Spleen (tissue), 11 donors: Measurements from ENCODE around the gene TEX35. TPM values are rescaled to one million over a fixed set of nuclear protein-coding genes. Genes with fewer than 3 reads are reported as not detected.

Experiments used
- DNase-seq: peaks from one replicate; pipeline ENCODE4 v3.0.0-alpha.2; 2020
- H3K27ac ChIP-seq, 8 donors: fragments of 200-600 bp; sonication (generic) in 7 of 8; 1 replicate in 4 of 8; 2 replicates in 4 of 8; pipeline versions ENCODE4 v1.5.0 to v1.8.0; 2016 to 2021; ENCODE audit warnings: inconsistent platforms in 4 of 8, mild to moderate bottlenecking in 4 of 8, moderate library complexity in 1 of 8
- H3K27me3 ChIP-seq, 7 donors: fragments of 200-600 bp; sonication (generic) in 6 of 7; replicated peaks in 1 of 7; 1 replicate in 4 of 7; 2 replicates in 3 of 7; pipeline versions ENCODE4 v1.5.0 to v1.8.0; 2016 to 2021; ENCODE audit warnings: inconsistent platforms in 3 of 7, mild to moderate bottlenecking in 1 of 7
- H3K36me3 ChIP-seq, 6 donors: fragments of 200-600 bp; sonication (generic) in 5 of 6; 1 replicate in 4 of 6; 2 replicates in 2 of 6; pipeline versions ENCODE4 v1.5.0 to v1.8.0; 2016 to 2021; ENCODE audit warnings: inconsistent platforms in 2 of 6
- H3K4me1 ChIP-seq, 6 donors: fragments of 200-600 bp; sonication (generic) in 5 of 6; 1 replicate in 3 of 6; 2 replicates in 3 of 6; pipeline versions ENCODE4 v1.5.0 to v1.8.0; 2016 to 2021; ENCODE audit warnings: inconsistent platforms in 3 of 6
- H3K4me3 ChIP-seq, 8 donors: fragments of 200-600 bp; sonication (generic) in 7 of 8; 1 replicate in 4 of 8; 2 replicates in 4 of 8; pipeline versions ENCODE4 v1.5.0 to v1.8.0; 2016 to 2021; ENCODE audit warnings: inconsistent platforms in 4 of 8, mild to moderate bottlenecking in 4 of 8, moderate library complexity in 2 of 8
- H3K9me3 ChIP-seq, 8 donors: fragments of 200-600 bp; sonication (generic) in 7 of 8; 1 replicate in 4 of 8; 2 replicates in 4 of 8; pipeline versions ENCODE4 v1.5.0 to v1.8.0; 2016 to 2021; ENCODE audit warnings: inconsistent platforms in 4 of 8
- CTCF ChIP-seq, 11 experiments: fragments of 200-600 bp in 7 of 11; fragments of 450-650 bp in 4 of 11; sonication (generic) in 4 of 11; IDR thresholded peaks in 8 of 11; conservative IDR thresholded peaks in 3 of 11; 1 replicate in 7 of 11; 2 replicates in 4 of 11; pipeline versions ENCODE4 v1.4.0 to v1.8.0; 2016 to 2021; ENCODE audit warnings: antibody characterized with exemption in 11 of 11, inconsistent platforms in 4 of 11, mild to moderate bottlenecking in 1 of 11
- POLR2A ChIP-seq, 3 donors: fragments of 450-650 bp; IDR thresholded peaks; one replicate each; pipeline ENCODE4 v1.5.1; 2017; ENCODE audit warnings: antibody characterized with exemption in 3 of 3, mild to moderate bottlenecking in 1 of 3
- POLR2AphosphoS5 ChIP-seq, 3 donors: sonication (generic); formaldehyde crosslinking; IDR thresholded peaks; one replicate each; pipeline ENCODE4 v1.5.1; 2017; ENCODE audit warnings: antibody characterized with exemption in 3 of 3
- WGBS, 5 donors: extraction: QIAGEN DNeasy Blood & Tissue Kit in 3 of 5; methylation state at CpG; one replicate each; pipeline versions ENCODE4 v1.1.5 to v1.1.7; 2013 to 2018; 5-methylcytosine and 5-hydroxymethylcytosine counted together
- intact Hi-C: fragments of 100-400 bp; cut with DNase I; formaldehyde crosslinking; loops from one replicate; pipeline ENCODE4 v1.15.0; 2023; ENCODE audit warnings: low total_unique reads
- polyA plus RNA-seq, 3 donors: library from polyadenylated mRNA; stranded (reverse); fragments of 200-250 nt; gene quantifications; one replicate each; pipeline ENCODE4 v1.2.1, GENCODE V29; 2013
- total RNA-seq, 7 donors: library from RNA; depleted of rRNA in 3 of 7; stranded (reverse); fragments of >200 nt in 3 of 7; fragmentation: NEBNext Ultra II Directional in 4 of 7; extraction: Animal tissue kit (Norgen Biotek cat#: 25700) in 4 of 7; gene quantifications; one replicate each; pipeline versions ENCODE4 v1.1.0 to v1.2.1, GENCODE V29; 2016 to 2021
- donor health status: healthy with polysubstance abuse.
- donor health status: DM: no; HTN: no; CAD: no; lungs with moderate emphysema.
- donor health status: DM: no; HTN: no; CAD: no.
- donor health status: Bipolar disorder and iron deficiency.
- donor health status: healthy.
- donor health status: DM: no; HTN: no; CAD: no.
- donor health status: DM: yes; HTN: yes; CAD: no.

Gene TEX35
- total and polyA plus RNA-seq, 10 donors: 0.09 to 0.20 (median 0.10) TPM; not detected in 7

- H3K4me3 ChIP-seq: peak overlapping the region in 1 of 8 donors; percentile 13
- peak; percentile 65 for DNase-seq
- intact Hi-C loops: loop anchor here (10.0 kb wide), 1 partner anchor 843 kb away; no protein-coding TSS in a partner anchor
Measured at GRCh38 chr1:178531887-178532286, 19.0 kb downstream of the TEX35 start.

GRCh38 chr1:178532392-178532791 lies 19.5 kb downstream of the TEX35 start:
- WGBS, 5 donors: 17 to 22% (median 18%) methylated on average over 11 to 13 of the region's 13 CpGs
- H3K27ac ChIP-seq: no peak overlapping the region
- H3K4me1 ChIP-seq: peaks cover 0 to 10% (median 8%) of the 10 kb centered on the region in 6 donors
- intact Hi-C loops: loop anchor here (10.0 kb wide), 1 partner anchor 842 kb away; no protein-coding TSS in a partner anchor
- DNase-seq: peak; percentile 93
- H3K36me3 ChIP-seq: no peaks in the 10 kb centered on the region
- TF ChIP-seq POLR2AphosphoS5 (IDR thresholded peaks at IDR 0.05) (peak in 1 of 3 donors; percentile 18), CTCF (IDR thresholded peaks at IDR 0.05 in 8 of 11, conservative IDR thresholded peaks at IDR 0.05 in 3 of 11) (peak; percentile 71 to 92 (median 85)), POLR2A (IDR thresholded peaks at IDR 0.05) (no peak)
- H3K27me3 ChIP-seq: peaks cover 0 to 5% (median 0%) of the 10 kb centered on the region in 7 donors
- no peaks in the 10 kb centered on the region for H3K9me3 ChIP-seq
- H3K4me3 ChIP-seq: peak overlapping the region in 1 of 8 donors; percentile 13

More at GRCh38 chr1:178531887-178532286, 19.0 kb downstream of the TEX35 start:
- TF ChIP-seq POLR2A (IDR thresholded peaks at IDR 0.05): no peak
- H3K36me3 ChIP-seq: no peaks in the 10 kb centered on the region
- H3K27ac ChIP-seq: no peak overlapping the region
- peaks cover 0 to 10% (median 8%) of the 10 kb centered on the region in 6 donors for H3K4me1 ChIP-seq
- 51 to 71% (median 55%) methylated on average over 8 to 10 of the region's 10 CpGs for WGBS, 5 donors
- no peaks in the 10 kb centered on the region for H3K9me3 ChIP-seq
- peaks cover 0 to 5% (median 0%) of the 10 kb centered on the region in 7 donors for H3K27me3 ChIP-seq

- Histone ChIP-seq H3K4me1 (peaks cover 0 to 10% (median 8%) of the 10 kb centered on the region in 6 donors), H3K27me3 (peaks cover 0 to 5% (median 0%) of the 10 kb centered on the region in 7 donors), H3K36me3 (no peaks in the 10 kb centered on the region), H3K27ac (no peak overlapping the region), H3K4me3 (no peak overlapping the region), H3K9me3 (no peaks in the 10 kb centered on the region)
- intact Hi-C loops: loop anchor here (10.0 kb wide), 1 partner anchor 841 kb away; no protein-coding TSS in a partner anchor
- TF ChIP-seq POLR2A (IDR thresholded peaks at IDR 0.05): no peak
- TF ChIP-seq POLR2AphosphoS5 (IDR thresholded peaks at IDR 0.05): no peak
- no peak for TF ChIP-seq CTCF (IDR thresholded peaks at IDR 0.05 in 8 of 11, conservative IDR thresholded peaks at IDR 0.05 in 3 of 11)
- WGBS, 5 donors: 78 to 91% (median 88%) methylated on average over 9 of the region's 9 CpGs
- peak; percentile 34 for DNase-seq
Measured at GRCh38 chr1:178533121-178533946, 20.4 kb downstream of the TEX35 start.

- Histone ChIP-seq H3K27ac (no peak overlapping the region), H3K4me3 (no peak overlapping the region), H3K4me1 (peaks cover 0 to 10% (median 8%) of the 10 kb centered on the region in 6 donors), H3K27me3 (peaks cover 0 to 5% (median 0%) of the 10 kb centered on the region in 7 donors), H3K36me3 (no peaks in the 10 kb centered on the region), H3K9me3 (no peaks in the 10 kb centered on the region)
- intact Hi-C loops: loop anchor here (10.0 kb wide), 1 partner anchor 840 kb away; no protein-coding TSS in a partner anchor
- DNase-seq: peak; percentile 58
- TF ChIP-seq POLR2AphosphoS5 (IDR thresholded peaks at IDR 0.05): no peak
- no peak for TF ChIP-seq POLR2A (IDR thresholded peaks at IDR 0.05)
- no peak for TF ChIP-seq CTCF (IDR thresholded peaks at IDR 0.05 in 8 of 11, conservative IDR thresholded peaks at IDR 0.05 in 3 of 11)
- 87 to 97% (median 95%) methylated on average over 4 to 9 of the region's 9 CpGs for WGBS, 5 donors
Measured at GRCh38 chr1:178534137-178534868, 21.4 kb downstream of the TEX35 start.
